ENCODE measurements around the gene ZC3H12C. TPM values are rescaled to one million over a fixed set of nuclear protein-coding genes. Genes with fewer than 3 reads are reported as not detected.

The ZC3H12C gene
- total and polyA plus RNA-seq, 10 of the 15 experiments (the other 5 are each of a cell fraction or from before 2014, with no cell fraction given), result 0.31 to 31.0 (median 3.7) TPM

DNA sequence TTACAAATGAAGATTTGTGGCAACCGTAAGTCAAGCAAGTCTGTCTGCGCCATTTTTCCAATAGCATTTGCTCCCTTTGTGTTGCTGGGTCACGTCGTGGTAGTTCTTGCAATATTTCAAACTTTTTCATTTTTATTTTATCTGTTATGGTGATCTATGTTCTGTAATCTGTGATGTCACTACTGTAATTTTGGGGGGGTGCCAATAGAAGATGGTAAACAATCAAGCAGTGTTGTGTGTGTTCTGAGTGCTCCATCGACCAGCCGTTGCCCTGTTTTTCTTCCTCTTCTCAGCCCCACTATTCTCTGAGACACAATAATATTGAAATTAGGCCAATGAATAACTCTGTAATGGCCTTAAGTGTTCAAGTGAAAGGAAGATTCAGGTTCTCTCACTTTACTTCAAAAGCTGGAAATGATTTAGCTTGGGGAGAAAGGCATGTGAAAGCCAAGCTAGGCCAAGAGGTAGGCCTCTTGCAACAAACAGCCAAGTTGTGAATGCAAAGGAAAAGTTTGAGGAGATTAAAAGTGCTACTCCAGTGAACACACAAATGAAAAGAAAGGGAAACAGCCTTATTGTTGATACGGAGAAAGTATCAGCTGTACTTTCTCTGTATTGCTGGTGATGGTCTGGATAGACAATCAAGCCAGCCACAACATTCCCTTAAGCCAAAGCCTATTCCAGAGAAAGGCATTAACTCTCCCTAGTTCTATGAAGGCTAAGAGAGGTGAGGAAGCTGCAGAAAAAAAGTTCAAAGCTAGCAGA, 7.5 kb downstream of the ZC3H12C start:
- H3K36me3 ChIP-seq (ENCODE audit: control insufficient read depth in 2 of 2, insufficient read depth in 2 of 2, low read length in 1 of 2), result no peaks in the 10 kb centered on the region; a peak in 2 of 4 replicates
- intact Hi-C loops (cut with micrococcal nuclease; ENCODE audit: unreplicated experiment) (no loop called here), in situ Hi-C loops (cut with MboI) (no loop called here)
- no peaks in the 10 kb centered on the region for H3K27me3 ChIP-seq (replicated peaks in 1 of 2; ENCODE audit: control insufficient read depth in 2 of 2, insufficient read depth in 2 of 2, low read length in 1 of 2)
- no TSS peak for BruUV-seq (replicated peaks)
- no peak overlapping the region for H3K27ac ChIP-seq (ENCODE audit: control insufficient read depth, insufficient read depth)
- SMC1A ChIA-PET (ENCODE audit: uncharacterized antibody, unreplicated experiment), result interaction anchor here (0.6 to 15.9 kb wide), 13 partner anchors 8 to 335 kb away, joined by 3 to 214 read pairs (median 6); no protein-coding TSS in a partner anchor
- no peak overlapping the region for H2AFZ ChIP-seq (ENCODE audit: control insufficient read depth, low read depth, low read length)
- DNase-seq (ENCODE audit: low read depth, low spot score) (no peak), ATAC-seq (no peak), FAIRE-seq (no peak)
- TF ChIP-seq NFYA (IDR thresholded peaks at IDR 0.05; ENCODE audit: borderline replicate concordance, low read depth, low read length) (no peak), ZSCAN29 (IDR thresholded peaks at IDR 0.05) (no peak), RAD51 (IDR thresholded peaks at IDR 0.05) (no peak), ATF7 (IDR thresholded peaks at IDR 0.05; ENCODE audit: low read depth) (no peak), SREBF1 (IDR thresholded peaks at IDR 0.05; ENCODE audit: low read length) (no peak), BMI1 (IDR thresholded peaks at IDR 0.05; ENCODE audit: borderline replicate concordance) (no peak), YBX1 (IDR thresholded peaks at IDR 0.05) (no peak), SP1 (IDR thresholded peaks at IDR 0.05; ENCODE audit: low read depth, low read length) (no peak), NR2F1 (conservative IDR thresholded peaks at IDR 0.05) (no peak), RCOR1 (conservative IDR thresholded peaks at IDR 0.05; ENCODE audit: low read depth, low read length) (no peak), NRF1 (conservative IDR thresholded peaks at IDR 0.05; ENCODE audit: low read depth, low read length) (no peak), YY1 (IDR thresholded peaks at IDR 0.05; ENCODE audit: low read depth, low read length) (no peak), CBFB (IDR thresholded peaks at IDR 0.05; ENCODE audit: low read depth) (no peak), ZNF384 (IDR thresholded peaks at IDR 0.05; ENCODE audit: borderline replicate concordance, low read depth, low read length) (no peak), WRNIP1 (IDR thresholded peaks at IDR 0.05; ENCODE audit: borderline replicate concordance, low read depth, low read length) (no peak), BRCA1 (IDR thresholded peaks at IDR 0.05; ENCODE audit: low read depth, low read length) (no peak)
- TF ChIP-seq, protein P1, sequence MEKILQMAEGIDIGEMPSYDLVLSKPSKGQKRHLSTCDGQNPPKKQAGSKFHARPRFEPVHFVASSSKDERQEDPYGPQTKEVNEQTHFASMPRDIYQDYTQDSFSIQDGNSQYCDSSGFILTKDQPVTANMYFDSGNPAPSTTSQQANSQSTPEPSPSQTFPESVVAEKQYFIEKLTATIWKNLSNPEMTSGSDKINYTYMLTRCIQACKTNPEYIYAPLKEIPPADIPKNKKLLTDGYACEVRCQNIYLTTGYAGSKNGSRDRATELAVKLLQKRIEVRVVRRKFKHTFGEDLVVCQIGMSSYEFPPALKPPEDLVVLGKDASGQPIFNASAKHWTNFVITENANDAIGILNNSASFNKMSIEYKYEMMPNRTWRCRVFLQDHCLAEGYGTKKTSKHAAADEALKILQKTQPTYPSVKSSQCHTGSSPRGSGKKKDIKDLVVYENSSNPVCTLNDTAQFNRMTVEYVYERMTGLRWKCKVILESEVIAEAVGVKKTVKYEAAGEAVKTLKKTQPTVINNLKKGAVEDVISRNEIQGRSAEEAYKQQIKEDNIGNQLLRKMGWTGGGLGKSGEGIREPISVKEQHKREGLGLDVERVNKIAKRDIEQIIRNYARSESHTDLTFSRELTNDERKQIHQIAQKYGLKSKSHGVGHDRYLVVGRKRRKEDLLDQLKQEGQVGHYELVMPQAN (conservative IDR thresholded peaks at IDR 0.05), result no peak
- TF ChIP-seq, protein P2, sequence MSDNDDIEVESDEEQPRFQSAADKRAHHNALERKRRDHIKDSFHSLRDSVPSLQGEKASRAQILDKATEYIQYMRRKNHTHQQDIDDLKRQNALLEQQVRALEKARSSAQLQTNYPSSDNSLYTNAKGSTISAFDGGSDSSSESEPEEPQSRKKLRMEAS (IDR thresholded peaks at IDR 0.05; ENCODE audit: low read depth, low read length), result no peak
- TF ChIP-seq, protein P3, sequence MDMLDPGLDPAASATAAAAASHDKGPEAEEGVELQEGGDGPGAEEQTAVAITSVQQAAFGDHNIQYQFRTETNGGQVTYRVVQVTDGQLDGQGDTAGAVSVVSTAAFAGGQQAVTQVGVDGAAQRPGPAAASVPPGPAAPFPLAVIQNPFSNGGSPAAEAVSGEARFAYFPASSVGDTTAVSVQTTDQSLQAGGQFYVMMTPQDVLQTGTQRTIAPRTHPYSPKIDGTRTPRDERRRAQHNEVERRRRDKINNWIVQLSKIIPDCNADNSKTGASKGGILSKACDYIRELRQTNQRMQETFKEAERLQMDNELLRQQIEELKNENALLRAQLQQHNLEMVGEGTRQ (IDR thresholded peaks at IDR 0.05; ENCODE audit: borderline replicate concordance, low read depth, low read length), result no peak
- TF ChIP-seq, protein P4, sequence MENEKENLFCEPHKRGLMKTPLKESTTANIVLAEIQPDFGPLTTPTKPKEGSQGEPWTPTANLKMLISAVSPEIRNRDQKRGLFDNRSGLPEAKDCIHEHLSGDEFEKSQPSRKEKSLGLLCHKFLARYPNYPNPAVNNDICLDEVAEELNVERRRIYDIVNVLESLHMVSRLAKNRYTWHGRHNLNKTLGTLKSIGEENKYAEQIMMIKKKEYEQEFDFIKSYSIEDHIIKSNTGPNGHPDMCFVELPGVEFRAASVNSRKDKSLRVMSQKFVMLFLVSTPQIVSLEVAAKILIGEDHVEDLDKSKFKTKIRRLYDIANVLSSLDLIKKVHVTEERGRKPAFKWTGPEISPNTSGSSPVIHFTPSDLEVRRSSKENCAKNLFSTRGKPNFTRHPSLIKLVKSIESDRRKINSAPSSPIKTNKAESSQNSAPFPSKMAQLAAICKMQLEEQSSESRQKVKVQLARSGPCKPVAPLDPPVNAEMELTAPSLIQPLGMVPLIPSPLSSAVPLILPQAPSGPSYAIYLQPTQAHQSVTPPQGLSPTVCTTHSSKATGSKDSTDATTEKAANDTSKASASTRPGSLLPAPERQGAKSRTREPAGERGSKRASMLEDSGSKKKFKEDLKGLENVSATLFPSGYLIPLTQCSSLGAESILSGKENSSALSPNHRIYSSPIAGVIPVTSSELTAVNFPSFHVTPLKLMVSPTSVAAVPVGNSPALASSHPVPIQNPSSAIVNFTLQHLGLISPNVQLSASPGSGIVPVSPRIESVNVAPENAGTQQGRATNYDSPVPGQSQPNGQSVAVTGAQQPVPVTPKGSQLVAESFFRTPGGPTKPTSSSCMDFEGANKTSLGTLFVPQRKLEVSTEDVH (IDR thresholded peaks at IDR 0.05; ENCODE audit: low read depth, partially characterized antibody), result no peak
- POLR2A ChIA-PET, result interaction anchor here (0.6 to 1.0 kb wide), 5 partner anchors 12 to 300 kb away, joined by 3 to 5 read pairs (median 3); no protein-coding TSS in a partner anchor
- H3K79me2 ChIP-seq (ENCODE audit: control insufficient read depth, insufficient read depth, low read length), result peaks cover 60% of the 10 kb centered on the region
- WGBS (ENCODE audit: insufficient coverage, insufficient replicate concordance, low lambda C conversion rate, missing lambda C conversion rate), result 98% methylated on average over 7 of the region's 7 CpGs
- RAD21 ChIA-PET (ENCODE audit: unreplicated experiment), result interaction anchor here (0.9 to 2.2 kb wide), 4 partner anchors 71 to 150 kb away, joined by 3 to 10 read pairs (median 4); no protein-coding TSS in a partner anchor
- H3K4me3 ChIP-seq, result no peak overlapping the region
- H3K9ac ChIP-seq (ENCODE audit: control insufficient read depth, insufficient read depth, low read length), result no peak overlapping the region
- H3K9me3 ChIP-seq (replicated peaks; ENCODE audit: control insufficient read depth, insufficient read depth, low read length), result peaks cover 4% of the 10 kb centered on the region; the same call in 2 of the 3 replicates
- peaks cover 11% of the 10 kb centered on the region; the same call in 1 of the 2 replicates for H3K4me1 ChIP-seq (ENCODE audit: control insufficient read depth, insufficient read depth, low read length)
- CTCF ChIA-PET, result interaction anchor here (0.8 to 1.5 kb wide), 8 partner anchors 10 to 156 kb away, joined by 3 to 6 read pairs (median 3); no protein-coding TSS in a partner anchor
- no peaks in the 10 kb centered on the region for H4K20me1 ChIP-seq (ENCODE audit: control insufficient read depth, insufficient read depth)
- no peak overlapping the region for H3K4me2 ChIP-seq (ENCODE audit: control insufficient read depth, insufficient read depth)
